Liver (tissue), 9 donors: ENCODE measurements around the gene CASTOR1. TPM values are rescaled to one million over a fixed set of nuclear protein-coding genes. Genes with fewer than 3 reads are reported as not detected.

ENCODE experiments used
- DNase-seq: peaks from one replicate; pipeline ENCODE4 v3.0.0-alpha.2; 2017; ENCODE audit warnings: low spot score
- H3K27ac ChIP-seq, 2 donors: one replicate each; pipeline ENCODE4 v1.7.0; 2013; ENCODE audit warnings: inconsistent platforms in 2 of 2, low read length in 2 of 2, control low read depth in 1 of 2, low read depth in 1 of 2, mild to moderate bottlenecking in 1 of 2
- H3K27me3 ChIP-seq, 4 donors: one replicate each; pipeline versions ENCODE4 v1.6.1 to v1.7.0; 2013; ENCODE audit warnings: low read length in 3 of 4, inconsistent platforms in 1 of 4, mild to moderate bottlenecking in 1 of 4, moderate library complexity in 1 of 4; ENCODE audit not compliant: control insufficient read depth in 4 of 4, insufficient read depth in 4 of 4
- H3K36me3 ChIP-seq, 4 donors: one replicate each; pipeline versions ENCODE4 v1.6.1 to v1.7.0; 2013; ENCODE audit warnings: low read length in 3 of 4, mild to moderate bottlenecking in 3 of 4, low read depth in 1 of 4, moderate library complexity in 1 of 4; ENCODE audit not compliant: control insufficient read depth in 4 of 4, insufficient read depth in 3 of 4
- H3K4me1 ChIP-seq, 4 donors: one replicate each; pipeline versions ENCODE4 v1.6.1 to v1.7.0; 2013; ENCODE audit warnings: low read length in 3 of 4, mild to moderate bottlenecking in 3 of 4, moderate library complexity in 1 of 4; ENCODE audit not compliant: control insufficient read depth in 4 of 4, insufficient read depth in 4 of 4
- H3K4me3 ChIP-seq, 3 donors: one replicate each; pipeline versions ENCODE4 v1.6.1 to v1.7.0; 2013; ENCODE audit warnings: low read length in 3 of 3, control low read depth in 1 of 3, low read depth in 1 of 3, mild to moderate bottlenecking in 1 of 3
- H3K9ac ChIP-seq, 2 donors: one replicate each; pipeline ENCODE4 v1.7.0; 2013; ENCODE audit warnings: low read length in 2 of 2, mild to moderate bottlenecking in 2 of 2, moderate library complexity in 2 of 2, control low read depth in 1 of 2, low read depth in 1 of 2
- H3K9me3 ChIP-seq, 4 donors: one replicate each; pipeline versions ENCODE4 v1.6.1 to v1.7.0; 2013; ENCODE audit warnings: low read length in 3 of 4; ENCODE audit not compliant: control insufficient read depth in 4 of 4
- ATF3 ChIP-seq: IDR thresholded peaks from 2 replicates; pipeline ENCODE4 v1.6.1; 2016; ENCODE audit warnings: antibody characterized with exemption
- EGR1 ChIP-seq, 2 donors: IDR thresholded peaks; 2 replicates each; pipeline ENCODE4 v1.6.1; 2016 to 2018; ENCODE audit warnings: antibody characterized with exemption in 2 of 2, low read depth in 2 of 2
- FOXA1 ChIP-seq: IDR thresholded peaks from 2 replicates; pipeline ENCODE4 v1.6.1; 2016; ENCODE audit warnings: antibody characterized with exemption
- FOXA2 ChIP-seq: IDR thresholded peaks from 2 replicates; pipeline ENCODE4 v1.6.1; 2016; ENCODE audit warnings: antibody characterized with exemption
- GABPA ChIP-seq, 2 donors: IDR thresholded peaks in 1 of 2; conservative IDR thresholded peaks in 1 of 2; 2 replicates each; pipeline ENCODE4 v1.6.1; 2016; ENCODE audit warnings: antibody characterized with exemption in 2 of 2, mild to moderate bottlenecking in 1 of 2, moderate library complexity in 1 of 2
- HNF4A ChIP-seq, 2 donors: conservative IDR thresholded peaks; 2 replicates each; pipeline ENCODE4 v1.6.1; 2016; ENCODE audit warnings: antibody characterized with exemption in 2 of 2, mild to moderate bottlenecking in 2 of 2
- HNF4G ChIP-seq: IDR thresholded peaks from 2 replicates; pipeline ENCODE4 v1.6.1; 2016; ENCODE audit warnings: antibody characterized with exemption
- JUND ChIP-seq, 2 donors: IDR thresholded peaks; 2 replicates each; pipeline ENCODE4 v1.6.1; 2016; ENCODE audit warnings: antibody characterized with exemption in 2 of 2
- NR2F2 ChIP-seq: IDR thresholded peaks from 2 replicates; pipeline ENCODE4 v1.6.1; 2016; ENCODE audit warnings: antibody characterized with exemption
- RAD21 ChIP-seq, 2 donors: IDR thresholded peaks; 2 replicates each; pipeline ENCODE4 v1.6.1; 2016; ENCODE audit warnings: antibody characterized with exemption in 2 of 2, mild to moderate bottlenecking in 2 of 2
- RXRA ChIP-seq, 2 donors: IDR thresholded peaks; 2 replicates each; pipeline ENCODE4 v1.6.1; 2017 to 2018; ENCODE audit warnings: antibody characterized with exemption in 2 of 2, mild to moderate bottlenecking in 1 of 2
- SP1 ChIP-seq: IDR thresholded peaks from 2 replicates; pipeline ENCODE4 v1.6.1; 2018; ENCODE audit warnings: antibody characterized with exemption, mild to moderate bottlenecking
- TAF1 ChIP-seq: conservative IDR thresholded peaks from 2 replicates; pipeline ENCODE4 v1.6.1; 2016; ENCODE audit warnings: antibody characterized with exemption, mild to moderate bottlenecking
- YY1 ChIP-seq: IDR thresholded peaks from 2 replicates; pipeline ENCODE4 v1.6.1; 2016; ENCODE audit warnings: antibody characterized with exemption, mild to moderate bottlenecking
- WGBS: extraction: QIAGEN DNeasy Blood & Tissue Kit; methylation state at CpG from one replicate; pipeline ENCODE4 v1.1.7; 2013; 5-methylcytosine and 5-hydroxymethylcytosine counted together
- polyA plus RNA-seq, 2 donors: library from polyadenylated mRNA; stranded (reverse) in 1 of 2; unstranded in 1 of 2; fragments of 200-250 nt in 1 of 2; fragments of >200 nt in 1 of 2; fragmentation: Nextera tagmentation in 1 of 2; extraction: Ambion mirVana in 1 of 2; gene quantifications; one replicate each; pipeline versions ENCODE4 v1.2.1 to v1.2.3, GENCODE V29; 2013 to 2015
- total RNA-seq, 2 donors: library from RNA; depleted of rRNA; stranded (reverse); fragments of >200 nt; gene quantifications; one replicate each; pipeline ENCODE4 v1.2.3, GENCODE V29; 2014
- TF ChIP-seq, protein P1 (sequence below): IDR thresholded peaks from 2 replicates; pipeline ENCODE4 v1.6.1; 2016; ENCODE audit warnings: antibody characterized with exemption
- TF ChIP-seq, protein P2 (sequence below): IDR thresholded peaks from 2 replicates; pipeline ENCODE4 v1.6.1; 2016; ENCODE audit warnings: antibody characterized with exemption
- TF ChIP-seq, protein P3 (sequence below): IDR thresholded peaks from 2 replicates; pipeline ENCODE4 v1.6.1; 2016; ENCODE audit warnings: antibody characterized with exemption, mild to moderate bottlenecking
- donor health status: healthy.
- donor health status: healthy.
- donor health status: healthy.
- donor health status: healthy.
- donor health status: healthy.

The CASTOR1 gene
- total and polyA plus RNA-seq, 4 donors, result 1.8 to 5.4 (median 2.4) TPM

DNA sequence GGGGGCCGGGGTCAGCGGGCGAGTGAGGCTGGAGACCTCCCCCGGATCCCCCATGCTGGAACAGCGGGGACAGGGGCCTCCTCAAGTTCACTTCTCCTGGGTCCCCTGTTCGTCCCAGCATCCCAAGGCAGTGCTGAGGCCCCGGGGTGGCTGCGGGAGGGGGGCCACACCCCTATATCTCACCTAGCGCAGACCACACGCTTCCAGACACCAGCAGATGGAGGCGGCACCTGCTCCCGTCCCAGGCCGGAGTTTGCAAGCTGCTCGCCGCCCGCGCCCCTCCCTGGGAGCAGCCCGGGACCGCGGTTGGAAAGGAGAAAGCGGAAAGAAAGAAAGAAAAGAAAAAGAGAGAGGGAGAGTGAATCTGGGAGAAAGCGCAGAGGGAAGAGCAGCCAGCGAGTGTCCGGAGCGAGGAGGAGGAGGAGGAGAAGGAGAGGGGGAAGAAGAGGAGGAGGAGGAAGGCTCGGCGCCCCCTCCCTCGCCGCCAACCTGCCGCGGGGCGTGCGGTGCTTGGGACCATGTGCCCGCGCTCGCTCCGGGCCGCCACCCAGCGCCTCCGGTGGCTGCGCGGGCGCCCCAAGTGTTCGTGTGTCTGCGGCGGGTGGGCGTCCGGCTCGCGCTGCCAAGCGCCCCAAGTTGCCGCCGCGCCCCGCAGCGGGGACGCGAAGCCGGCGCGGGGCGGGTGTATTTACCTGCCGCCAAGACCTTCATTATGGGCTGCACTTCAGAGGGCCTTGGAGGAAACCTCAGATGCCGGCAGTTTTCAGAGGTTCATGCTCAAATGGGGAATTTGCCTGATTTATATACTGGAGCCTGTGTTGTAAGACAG lies 43.1 kb downstream of the CASTOR1 start, which contains the start of gene LIF:
TSS of gene LIF (minus strand) at position 775 of the 829 bp plus-strand sequence. CDS start at position 711, 64 bp downstream.
- Histone ChIP-seq H3K4me3 (peak within 1 kb of the TSS; percentile 12 to 47 (median 45)), H3K27me3 (peaks cover 0 to 7% (median 2%) of the 10 kb centered on the region in 4 donors), H3K9me3 (no peaks in the 10 kb centered on the region), H3K9ac (no peak within 1 kb of the TSS), H3K4me1 (peaks cover 3 to 19% (median 13%) of the 10 kb centered on the region in 4 donors), H3K27ac (no peak within 1 kb of the TSS), H3K36me3 (no peaks in the 10 kb centered on the region)
- WGBS, result 2% methylated on average over 64 of the region's 64 CpGs
- DNase-seq, result no peak
- TF ChIP-seq JUND (IDR thresholded peaks at IDR 0.05), result no peak
- TF ChIP-seq YY1, result no peak
- no peak for TF ChIP-seq HNF4A (conservative IDR thresholded peaks at IDR 0.05)
- TF ChIP-seq RAD21 (IDR thresholded peaks at IDR 0.05), result no peak
- TF ChIP-seq, protein P1, sequence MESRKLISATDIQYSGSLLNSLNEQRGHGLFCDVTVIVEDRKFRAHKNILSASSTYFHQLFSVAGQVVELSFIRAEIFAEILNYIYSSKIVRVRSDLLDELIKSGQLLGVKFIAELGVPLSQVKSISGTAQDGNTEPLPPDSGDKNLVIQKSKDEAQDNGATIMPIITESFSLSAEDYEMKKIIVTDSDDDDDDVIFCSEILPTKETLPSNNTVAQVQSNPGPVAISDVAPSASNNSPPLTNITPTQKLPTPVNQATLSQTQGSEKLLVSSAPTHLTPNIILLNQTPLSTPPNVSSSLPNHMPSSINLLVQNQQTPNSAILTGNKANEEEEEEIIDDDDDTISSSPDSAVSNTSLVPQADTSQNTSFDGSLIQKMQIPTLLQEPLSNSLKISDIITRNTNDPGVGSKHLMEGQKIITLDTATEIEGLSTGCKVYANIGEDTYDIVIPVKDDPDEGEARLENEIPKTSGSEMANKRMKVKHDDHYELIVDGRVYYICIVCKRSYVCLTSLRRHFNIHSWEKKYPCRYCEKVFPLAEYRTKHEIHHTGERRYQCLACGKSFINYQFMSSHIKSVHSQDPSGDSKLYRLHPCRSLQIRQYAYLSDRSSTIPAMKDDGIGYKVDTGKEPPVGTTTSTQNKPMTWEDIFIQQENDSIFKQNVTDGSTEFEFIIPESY, result no peak
- TF ChIP-seq EGR1 (IDR thresholded peaks at IDR 0.05; ENCODE audit: low read depth in 2 of 2), result no peak

DNA sequence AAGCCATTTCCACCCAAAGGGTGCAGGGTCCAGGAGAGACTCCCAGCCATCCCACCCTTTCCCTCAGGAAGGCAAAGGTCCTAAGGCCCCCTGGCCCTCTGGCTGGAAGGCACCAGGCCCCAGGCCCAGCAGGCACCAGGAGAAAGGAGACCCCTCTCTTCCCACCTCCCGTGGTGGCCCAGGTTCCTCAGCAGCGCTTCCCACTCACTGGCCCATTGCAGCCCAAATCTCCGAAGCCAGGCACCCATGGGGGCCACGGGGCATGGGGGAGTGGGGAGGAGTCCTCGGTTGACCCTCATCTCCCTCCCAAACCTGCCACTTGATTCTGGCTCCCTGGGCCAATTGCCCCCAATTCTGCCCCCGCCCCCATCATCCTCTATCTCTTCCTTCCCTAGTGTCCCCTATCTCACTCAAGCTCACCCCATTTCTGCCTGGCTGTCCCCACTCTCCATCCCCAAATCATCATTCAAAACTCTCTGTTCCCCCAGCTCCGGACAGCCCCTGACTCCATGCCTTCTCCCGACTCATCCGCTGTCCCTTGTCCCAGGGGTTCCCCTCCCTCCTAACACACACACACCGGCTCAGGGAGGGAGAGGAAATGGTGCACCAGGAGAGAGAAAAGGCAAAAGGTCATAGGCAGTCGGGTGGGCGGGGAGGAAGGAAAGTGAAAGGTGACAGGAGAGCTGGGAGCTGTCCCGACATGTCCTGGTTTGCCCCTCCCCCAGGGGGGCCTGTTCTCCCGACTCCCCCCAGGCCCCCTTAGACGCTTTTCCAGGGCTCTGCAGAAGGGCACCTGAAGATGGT lies 43.9 kb downstream of the CASTOR1 start:
- no peak for DNase-seq
- Histone ChIP-seq H3K9me3 (no peaks in the 10 kb centered on the region), H3K4me1 (peaks cover 3 to 19% (median 13%) of the 10 kb centered on the region in 4 donors), H3K36me3 (no peaks in the 10 kb centered on the region), H3K9ac (no peak overlapping the region), H3K27ac (no peak overlapping the region), H3K27me3 (peaks cover 0 to 7% (median 2%) of the 10 kb centered on the region in 4 donors), H3K4me3 (peak overlapping the region in 2 of 3 donors; percentile 12 to 47)
- WGBS, result 45% methylated on average over 15 of the region's 15 CpGs
- TF ChIP-seq, protein P2, sequence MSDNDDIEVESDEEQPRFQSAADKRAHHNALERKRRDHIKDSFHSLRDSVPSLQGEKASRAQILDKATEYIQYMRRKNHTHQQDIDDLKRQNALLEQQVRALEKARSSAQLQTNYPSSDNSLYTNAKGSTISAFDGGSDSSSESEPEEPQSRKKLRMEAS, result no peak
- TF ChIP-seq TAF1, result no peak
- TF ChIP-seq FOXA2, result no peak
- no peak for TF ChIP-seq RXRA (IDR thresholded peaks at IDR 0.05)
- TF ChIP-seq FOXA1, result no peak
- TF ChIP-seq GABPA (IDR thresholded peaks at IDR 0.05 in 1 of 2, conservative IDR thresholded peaks at IDR 0.05 in 1 of 2), result no peak
- TF ChIP-seq, protein P1, result no peak
- TF ChIP-seq HNF4G, result no peak
- no peak for TF ChIP-seq EGR1 (IDR thresholded peaks at IDR 0.05; ENCODE audit: low read depth in 2 of 2)
- TF ChIP-seq NR2F2, result no peak
- TF ChIP-seq, protein P3, sequence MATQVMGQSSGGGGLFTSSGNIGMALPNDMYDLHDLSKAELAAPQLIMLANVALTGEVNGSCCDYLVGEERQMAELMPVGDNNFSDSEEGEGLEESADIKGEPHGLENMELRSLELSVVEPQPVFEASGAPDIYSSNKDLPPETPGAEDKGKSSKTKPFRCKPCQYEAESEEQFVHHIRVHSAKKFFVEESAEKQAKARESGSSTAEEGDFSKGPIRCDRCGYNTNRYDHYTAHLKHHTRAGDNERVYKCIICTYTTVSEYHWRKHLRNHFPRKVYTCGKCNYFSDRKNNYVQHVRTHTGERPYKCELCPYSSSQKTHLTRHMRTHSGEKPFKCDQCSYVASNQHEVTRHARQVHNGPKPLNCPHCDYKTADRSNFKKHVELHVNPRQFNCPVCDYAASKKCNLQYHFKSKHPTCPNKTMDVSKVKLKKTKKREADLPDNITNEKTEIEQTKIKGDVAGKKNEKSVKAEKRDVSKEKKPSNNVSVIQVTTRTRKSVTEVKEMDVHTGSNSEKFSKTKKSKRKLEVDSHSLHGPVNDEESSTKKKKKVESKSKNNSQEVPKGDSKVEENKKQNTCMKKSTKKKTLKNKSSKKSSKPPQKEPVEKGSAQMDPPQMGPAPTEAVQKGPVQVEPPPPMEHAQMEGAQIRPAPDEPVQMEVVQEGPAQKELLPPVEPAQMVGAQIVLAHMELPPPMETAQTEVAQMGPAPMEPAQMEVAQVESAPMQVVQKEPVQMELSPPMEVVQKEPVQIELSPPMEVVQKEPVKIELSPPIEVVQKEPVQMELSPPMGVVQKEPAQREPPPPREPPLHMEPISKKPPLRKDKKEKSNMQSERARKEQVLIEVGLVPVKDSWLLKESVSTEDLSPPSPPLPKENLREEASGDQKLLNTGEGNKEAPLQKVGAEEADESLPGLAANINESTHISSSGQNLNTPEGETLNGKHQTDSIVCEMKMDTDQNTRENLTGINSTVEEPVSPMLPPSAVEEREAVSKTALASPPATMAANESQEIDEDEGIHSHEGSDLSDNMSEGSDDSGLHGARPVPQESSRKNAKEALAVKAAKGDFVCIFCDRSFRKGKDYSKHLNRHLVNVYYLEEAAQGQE, result no peak
- no peak for TF ChIP-seq SP1
- no peak for TF ChIP-seq ATF3
- no peak for TF ChIP-seq HNF4A (conservative IDR thresholded peaks at IDR 0.05)
- TF ChIP-seq JUND (IDR thresholded peaks at IDR 0.05), result no peak
